Calu3 (cell line): ENCODE data around the gene ATG16L2. TPM values are rescaled to one million over a fixed set of nuclear protein-coding genes. Genes with fewer than 3 reads are reported as not detected.

Experiments used
- BruUV-seq: library from RNA; stranded (reverse); fragments of 400-500 nt; replicated peaks from 2 replicates; lab custom pipeline; 2021; lab: Mats Ljungman, UMichigan
- CTCF ChIA-PET: fragments of 300-600 bp; sonication (Branson Sonifier 250); formaldehyde crosslinking; loops from one replicate; lab custom pipeline; 2022; ENCODE audit warnings: antibody characterized with exemption; lab: Charles Lee
- DNase-seq: peaks from one replicate; pipeline ENCODE4 v3.0.0; 2022
- H3K27ac Mint-ChIP-seq: one replicate; pipeline ENCODE4 v1.8.0; 2022; ENCODE audit warnings: mixed read lengths; ENCODE audit not compliant: unreplicated experiment
- H3K27me3 Mint-ChIP-seq: one replicate; pipeline ENCODE4 v1.8.0; 2022; ENCODE audit warnings: mixed read lengths; ENCODE audit not compliant: unreplicated experiment
- H3K36me3 Mint-ChIP-seq: one replicate; pipeline ENCODE4 v1.8.0; 2022; ENCODE audit warnings: mild to moderate bottlenecking, moderate library complexity, mixed read lengths; ENCODE audit not compliant: insufficient read depth, unreplicated experiment
- H3K4me1 Mint-ChIP-seq: one replicate; pipeline ENCODE4 v1.8.0; 2022; ENCODE audit warnings: mild to moderate bottlenecking, low read depth, mixed read lengths; ENCODE audit not compliant: unreplicated experiment
- H3K4me3 Mint-ChIP-seq: one replicate; pipeline ENCODE4 v1.8.0; 2022; ENCODE audit warnings: mild to moderate bottlenecking, low read depth, moderate library complexity, mixed read lengths; ENCODE audit not compliant: unreplicated experiment
- H3K9me3 Mint-ChIP-seq: one replicate; pipeline ENCODE4 v1.8.0; 2022; ENCODE audit warnings: low read depth, mixed read lengths; ENCODE audit not compliant: unreplicated experiment
- intact Hi-C: fragments of 100-400 bp; cut with micrococcal nuclease; formaldehyde crosslinking; loops from one replicate; pipeline ENCODE4 v1.10.0; 2022; ENCODE audit not compliant: unreplicated experiment
- total RNA-seq: library from RNA; stranded (reverse); gene quantifications from 2 replicates; pipeline ENCODE4 v1.2.3, GENCODE V29; 2022
- TF ChIP-seq, protein P1 (sequence below): fragments of 200-600 bp; IDR thresholded peaks from one replicate; pipeline ENCODE4 v1.8.0; 2022; ENCODE audit warnings: antibody characterized with exemption; ENCODE audit not compliant: unreplicated experiment

The ATG16L2 gene
- total RNA-seq, 1 experiment from 2014 or later, result 28.7 TPM

DNA sequence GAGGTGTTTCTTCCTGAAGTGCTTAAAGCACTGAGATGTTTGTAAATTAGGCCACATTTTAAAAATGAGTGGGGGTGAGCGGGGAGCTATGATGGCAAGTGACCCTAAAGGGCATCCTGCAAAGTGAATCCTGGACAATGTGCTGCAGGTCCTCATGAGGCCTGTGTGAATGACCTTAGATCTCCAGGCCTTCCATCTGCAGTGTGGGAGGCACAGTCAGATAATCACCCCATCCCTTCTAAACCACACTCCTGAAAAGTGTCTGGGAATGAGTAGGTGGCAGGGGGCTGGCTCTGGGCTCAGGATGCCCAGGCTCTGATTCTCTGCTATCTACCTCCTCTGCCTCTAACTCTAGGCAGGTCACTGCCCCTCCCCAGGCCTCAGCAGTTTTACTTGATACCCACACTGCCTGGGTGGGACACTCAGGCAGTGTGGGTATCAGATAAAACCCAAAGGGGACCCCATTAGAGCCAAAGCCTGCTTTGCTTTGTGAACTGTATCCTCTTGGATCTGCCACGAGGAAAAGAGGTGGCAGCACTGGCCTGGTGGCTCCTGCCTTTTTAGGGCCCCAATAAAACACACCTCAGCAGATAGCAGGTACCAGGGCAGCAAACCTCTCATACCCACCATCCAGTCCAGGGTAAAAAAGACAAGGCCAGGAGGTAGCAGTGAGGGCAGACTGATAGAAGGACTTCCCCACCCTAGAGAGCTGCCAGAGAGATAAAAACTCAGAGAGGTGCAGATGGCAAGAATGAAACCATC, 30.9 kb upstream of the ATG16L2 start:
- Mint-ChIP-seq H3K27ac (no peak overlapping the region), H3K4me1 (peaks cover 23% of the 10 kb centered on the region), H3K4me3 (no peak overlapping the region), H3K36me3 (peaks cover 33% of the 10 kb centered on the region), H3K9me3 (no peaks in the 10 kb centered on the region), H3K27me3 (no peaks in the 10 kb centered on the region)
- no TSS peak for BruUV-seq
- intact Hi-C loops, result no loop called here
- no peak for DNase-seq
- CTCF ChIA-PET, result interaction anchor here (0.6 to 3.5 kb wide), 3 partner anchors 10 to 58 kb away, joined by 3 to 15 read pairs (median 5); partner anchors contain the start of gene STARD10
- TF ChIP-seq, protein P1, sequence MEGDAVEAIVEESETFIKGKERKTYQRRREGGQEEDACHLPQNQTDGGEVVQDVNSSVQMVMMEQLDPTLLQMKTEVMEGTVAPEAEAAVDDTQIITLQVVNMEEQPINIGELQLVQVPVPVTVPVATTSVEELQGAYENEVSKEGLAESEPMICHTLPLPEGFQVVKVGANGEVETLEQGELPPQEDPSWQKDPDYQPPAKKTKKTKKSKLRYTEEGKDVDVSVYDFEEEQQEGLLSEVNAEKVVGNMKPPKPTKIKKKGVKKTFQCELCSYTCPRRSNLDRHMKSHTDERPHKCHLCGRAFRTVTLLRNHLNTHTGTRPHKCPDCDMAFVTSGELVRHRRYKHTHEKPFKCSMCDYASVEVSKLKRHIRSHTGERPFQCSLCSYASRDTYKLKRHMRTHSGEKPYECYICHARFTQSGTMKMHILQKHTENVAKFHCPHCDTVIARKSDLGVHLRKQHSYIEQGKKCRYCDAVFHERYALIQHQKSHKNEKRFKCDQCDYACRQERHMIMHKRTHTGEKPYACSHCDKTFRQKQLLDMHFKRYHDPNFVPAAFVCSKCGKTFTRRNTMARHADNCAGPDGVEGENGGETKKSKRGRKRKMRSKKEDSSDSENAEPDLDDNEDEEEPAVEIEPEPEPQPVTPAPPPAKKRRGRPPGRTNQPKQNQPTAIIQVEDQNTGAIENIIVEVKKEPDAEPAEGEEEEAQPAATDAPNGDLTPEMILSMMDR, result no peak

DNA sequence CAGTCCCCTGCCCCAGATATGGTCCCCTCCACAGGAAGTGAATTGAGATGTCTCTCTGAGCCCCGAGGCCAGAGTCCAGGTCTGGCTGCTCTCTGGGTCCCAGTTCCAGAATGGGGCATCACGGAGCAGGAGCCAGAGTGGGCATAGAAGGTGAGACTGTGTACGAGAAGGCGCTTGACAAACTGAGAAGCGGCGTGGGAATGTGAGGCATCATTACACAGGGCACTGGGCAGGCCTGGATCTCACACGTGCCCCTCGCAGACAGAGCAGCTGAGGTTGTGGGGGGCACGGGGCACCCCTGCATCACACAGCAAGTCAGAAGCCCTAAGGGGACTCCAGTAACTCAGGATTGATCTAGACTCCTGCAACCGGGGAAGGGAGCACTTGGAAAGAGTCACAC, 29.5 kb upstream of the ATG16L2 start:
- intact Hi-C loops, result no loop called here
- no peaks in the 10 kb centered on the region for H3K9me3 Mint-ChIP-seq
- no TSS peak for BruUV-seq
- TF ChIP-seq, protein P1, result no peak
- H3K27ac Mint-ChIP-seq, result no peak overlapping the region
- no peak overlapping the region for H3K4me3 Mint-ChIP-seq
- H3K27me3 Mint-ChIP-seq, result no peaks in the 10 kb centered on the region
- H3K4me1 Mint-ChIP-seq, result peaks cover 16% of the 10 kb centered on the region
- DNase-seq, result no peak
- CTCF ChIA-PET, result no interaction called here
- H3K36me3 Mint-ChIP-seq, result peaks cover 26% of the 10 kb centered on the region

DNA sequence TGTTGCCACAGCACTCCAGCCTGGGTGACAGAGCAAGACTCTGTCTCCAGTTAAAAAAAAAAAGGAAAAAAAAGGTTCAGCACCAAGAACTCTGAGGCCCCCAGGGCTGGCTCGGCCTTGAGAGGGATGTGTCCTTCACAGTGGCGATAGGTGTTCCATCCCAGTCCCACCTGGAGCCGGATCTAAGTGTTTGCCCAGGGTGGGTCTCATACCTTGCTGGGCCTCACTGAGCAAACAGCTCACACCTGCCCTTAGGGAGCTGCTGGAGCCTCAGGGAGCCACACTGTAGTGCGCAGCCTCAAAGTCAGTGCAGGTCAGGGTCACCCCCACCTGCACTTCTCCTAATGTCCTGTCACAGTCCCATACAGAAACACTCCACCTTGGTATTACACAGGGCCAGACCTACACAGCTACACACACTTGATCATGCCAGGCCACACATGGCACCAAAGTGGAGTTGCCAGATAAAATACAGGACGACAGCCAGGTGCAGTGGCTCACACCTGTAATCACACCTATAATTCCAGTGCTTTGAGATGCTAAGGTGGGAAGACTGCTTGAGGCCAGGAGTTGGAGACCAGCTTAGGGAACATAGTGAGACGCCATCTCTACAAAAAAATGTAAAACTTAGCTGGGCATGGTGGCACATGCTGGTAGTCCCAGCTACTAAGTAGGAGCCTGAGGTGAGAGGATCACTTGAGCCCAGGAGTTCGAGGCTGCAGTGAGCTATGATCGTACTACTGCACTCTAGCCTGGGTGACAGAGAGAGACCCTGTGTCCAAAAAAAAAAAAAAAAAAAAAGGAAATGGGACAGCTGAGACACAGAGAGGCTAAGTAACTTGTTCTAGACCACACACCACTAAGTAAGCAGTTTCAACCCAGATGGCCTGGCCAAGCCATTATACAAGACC, 27.7 kb upstream of the ATG16L2 start:
- H3K27ac Mint-ChIP-seq, result peak overlapping the region; percentile 23
- BruUV-seq, result no TSS peak
- H3K9me3 Mint-ChIP-seq, result no peaks in the 10 kb centered on the region
- peaks cover 12% of the 10 kb centered on the region for H3K36me3 Mint-ChIP-seq
- peaks cover 11% of the 10 kb centered on the region for H3K4me1 Mint-ChIP-seq
- DNase-seq, result peak; percentile 53
- intact Hi-C loops, result no loop called here
- TF ChIP-seq, protein P1, result no peak
- CTCF ChIA-PET, result interaction anchor here (0.6 to 0.9 kb wide), 4 partner anchors 61 to 782 kb away, joined by 3 to 4 read pairs (median 3); no protein-coding TSS in a partner anchor
- no peak overlapping the region for H3K4me3 Mint-ChIP-seq
- no peaks in the 10 kb centered on the region for H3K27me3 Mint-ChIP-seq

DNA sequence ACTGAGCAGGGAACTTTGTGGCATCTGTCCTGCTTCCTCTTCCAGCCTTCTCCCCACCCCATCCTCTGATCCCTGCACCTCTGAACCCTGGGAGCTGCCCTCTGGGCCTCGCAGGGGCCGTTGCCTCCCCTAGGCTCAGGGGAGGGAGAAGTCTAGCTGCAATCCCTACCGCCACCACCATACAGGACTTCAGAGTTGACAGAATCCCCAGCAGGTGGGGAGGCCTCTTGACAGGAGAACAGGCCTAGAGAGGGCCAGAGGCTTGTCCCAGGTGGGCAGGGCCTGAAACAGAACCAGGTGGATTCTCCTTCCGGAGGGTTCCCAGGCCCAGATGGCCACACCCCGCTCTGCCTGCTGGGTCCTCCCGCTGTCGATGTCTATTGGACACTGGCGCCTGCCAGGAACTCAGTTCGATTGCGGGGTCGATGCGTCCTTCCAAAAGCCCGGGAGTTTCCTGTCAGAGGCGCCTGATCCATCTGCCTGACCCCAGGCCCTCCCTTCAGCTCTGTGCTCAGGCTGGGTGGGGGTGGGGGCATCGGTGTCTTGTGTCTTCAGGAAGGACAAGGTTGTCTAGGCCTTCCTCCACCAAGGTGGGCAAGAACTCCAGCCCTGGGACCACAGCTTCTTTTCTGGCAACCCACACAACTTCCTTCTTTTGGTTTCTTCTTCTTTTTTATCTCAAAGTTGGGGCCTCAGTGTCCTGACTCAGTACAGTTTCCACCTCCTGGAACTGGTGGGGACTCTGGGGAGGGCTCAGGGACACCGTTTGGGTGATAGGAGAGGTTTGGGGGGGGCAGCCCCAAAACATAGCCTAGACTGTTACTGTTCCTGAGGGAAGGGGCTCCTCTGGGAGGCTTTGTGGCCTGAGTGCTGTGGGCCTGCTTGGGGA, 26.8 kb upstream of the ATG16L2 start:
- DNase-seq, result no peak
- intact Hi-C loops, result no loop called here
- TF ChIP-seq, protein P1, result no peak
- Mint-ChIP-seq H3K4me1 (peaks cover 6% of the 10 kb centered on the region), H3K4me3 (no peak overlapping the region), H3K27me3 (no peaks in the 10 kb centered on the region), H3K9me3 (no peaks in the 10 kb centered on the region), H3K27ac (no peak overlapping the region), H3K36me3 (peaks cover 4% of the 10 kb centered on the region)
- CTCF ChIA-PET, result no interaction called here
- BruUV-seq, result no TSS peak
